Measurements from ENCODE around the gene RINL.

The RINL gene

GRCh38 chr19:38920602-38921419, 42.7 kb upstream of the RINL start:
- Histone ChIP-seq H4K20me1 (ENCODE audit: insufficient read depth) (no peaks in the 10 kb centered on the region), H3K27me3 (ENCODE audit: insufficient read depth, low read depth) (no peaks in the 10 kb centered on the region), H3K36me3 (ENCODE audit: insufficient read depth) (no peaks in the 10 kb centered on the region), H2AFZ (ENCODE audit: low read depth) (no peak overlapping the region), H3K9ac (no peak overlapping the region), H3K4me1 (ENCODE audit: low read depth, poor library complexity, severe bottlenecking) (no peaks in the 10 kb centered on the region), H3K4me3 (IDR thresholded peaks at IDR 0.05; ENCODE audit: insufficient read depth, low read depth, low read length) (no peak overlapping the region), H3K27ac (no peak overlapping the region), H3K4me2 (no peak overlapping the region), H3K79me2 (ENCODE audit: insufficient read depth, low read depth) (no peaks in the 10 kb centered on the region)
- no peak for TF ChIP-seq CTCF (conservative IDR thresholded peaks at IDR 0.05; ENCODE audit: low read depth, low read length)

- Histone ChIP-seq H3K27ac (no peak overlapping the region), H3K4me2 (no peak overlapping the region), H3K9ac (no peak overlapping the region), H3K4me1 (ENCODE audit: low read depth, poor library complexity, severe bottlenecking) (no peaks in the 10 kb centered on the region), H3K79me2 (ENCODE audit: insufficient read depth, low read depth) (no peaks in the 10 kb centered on the region), H3K4me3 (IDR thresholded peaks at IDR 0.05; ENCODE audit: insufficient read depth, low read depth, low read length) (no peak overlapping the region), H3K27me3 (ENCODE audit: insufficient read depth, low read depth) (no peaks in the 10 kb centered on the region), H2AFZ (ENCODE audit: low read depth) (no peak overlapping the region), H4K20me1 (ENCODE audit: insufficient read depth) (no peaks in the 10 kb centered on the region), H3K36me3 (ENCODE audit: insufficient read depth) (no peaks in the 10 kb centered on the region)
- no peak for TF ChIP-seq CTCF (conservative IDR thresholded peaks at IDR 0.05; ENCODE audit: low read depth, low read length)
These were observed 41.9 kb upstream of the RINL start for GRCh38 chr19:38919837-38920601.

DNA sequence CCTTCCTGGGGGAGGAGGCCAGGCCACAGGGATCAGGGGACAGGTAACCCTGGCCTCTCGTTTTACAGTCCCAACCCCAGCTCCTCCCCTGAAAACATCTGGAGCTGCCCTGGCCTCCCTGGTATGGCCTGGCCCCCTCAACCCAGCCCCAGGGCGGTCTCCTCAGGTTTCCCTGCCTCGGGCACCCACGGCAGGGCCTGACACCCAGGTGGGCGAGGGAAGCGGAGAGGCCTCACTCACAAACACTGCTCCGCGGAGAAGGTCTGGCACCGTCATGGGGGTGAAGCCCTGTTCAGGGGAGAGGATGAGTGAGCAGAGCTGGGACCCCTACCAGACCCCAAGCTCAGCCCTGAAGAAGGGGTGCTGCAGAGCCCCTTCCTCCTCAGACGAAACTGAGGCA, 40.5 kb upstream of the RINL start:
- TF ChIP-seq CTCF (conservative IDR thresholded peaks at IDR 0.05; ENCODE audit: low read depth, low read length), result no peak
- no peak overlapping the region for H2AFZ ChIP-seq (ENCODE audit: low read depth)
- no peak overlapping the region for H3K27ac ChIP-seq
- no peak overlapping the region for H3K9ac ChIP-seq
- no peaks in the 10 kb centered on the region for H3K27me3 ChIP-seq (ENCODE audit: insufficient read depth, low read depth)
- H4K20me1 ChIP-seq (ENCODE audit: insufficient read depth), result no peaks in the 10 kb centered on the region
- H3K4me1 ChIP-seq (ENCODE audit: low read depth, poor library complexity, severe bottlenecking), result no peaks in the 10 kb centered on the region
- H3K4me2 ChIP-seq, result no peak overlapping the region
- H3K79me2 ChIP-seq (ENCODE audit: insufficient read depth, low read depth), result no peaks in the 10 kb centered on the region
- no peak overlapping the region for H3K4me3 ChIP-seq (IDR thresholded peaks at IDR 0.05; ENCODE audit: insufficient read depth, low read depth, low read length)
- no peaks in the 10 kb centered on the region for H3K36me3 ChIP-seq (ENCODE audit: insufficient read depth)

DNA sequence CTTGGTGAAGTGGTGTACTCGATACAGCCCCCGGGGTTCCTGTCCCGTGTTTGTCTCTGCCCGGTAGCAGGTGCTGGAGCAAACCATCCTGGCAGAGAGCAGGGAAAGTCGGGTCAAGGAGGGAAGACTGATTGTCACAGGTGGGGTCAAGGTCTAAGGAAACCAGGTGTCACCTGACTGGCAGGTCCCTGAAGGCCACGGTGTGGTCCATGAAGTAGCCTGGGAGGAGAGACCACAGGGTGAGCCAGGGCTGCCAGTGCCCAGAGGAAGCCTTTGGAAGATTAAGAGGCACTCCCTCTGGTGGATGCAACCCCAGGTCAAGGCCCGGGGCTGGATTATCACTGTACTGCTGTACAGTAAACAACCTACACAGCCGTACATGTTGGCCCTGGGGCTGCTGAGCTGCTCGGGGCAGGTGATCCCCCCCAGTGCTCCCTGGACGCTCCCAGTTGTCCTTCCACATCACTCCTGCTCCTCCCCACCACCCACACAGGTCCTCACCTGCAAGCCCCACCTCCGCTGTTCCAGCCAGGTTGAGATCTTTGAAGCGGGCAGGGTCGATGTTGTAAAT, 39.9 kb upstream of the RINL start:
- no peak overlapping the region for H3K27ac ChIP-seq
- no peak for TF ChIP-seq CTCF (conservative IDR thresholded peaks at IDR 0.05; ENCODE audit: low read depth, low read length)
- no peaks in the 10 kb centered on the region for H3K79me2 ChIP-seq (ENCODE audit: insufficient read depth, low read depth)
- no peak overlapping the region for H2AFZ ChIP-seq (ENCODE audit: low read depth)
- no peaks in the 10 kb centered on the region for H3K4me1 ChIP-seq (ENCODE audit: low read depth, poor library complexity, severe bottlenecking)
- H3K4me2 ChIP-seq, result no peak overlapping the region
- no peak overlapping the region for H3K4me3 ChIP-seq (IDR thresholded peaks at IDR 0.05; ENCODE audit: insufficient read depth, low read depth, low read length)
- H3K36me3 ChIP-seq (ENCODE audit: insufficient read depth), result no peaks in the 10 kb centered on the region
- no peaks in the 10 kb centered on the region for H4K20me1 ChIP-seq (ENCODE audit: insufficient read depth)
- no peak overlapping the region for H3K9ac ChIP-seq
- H3K27me3 ChIP-seq (ENCODE audit: insufficient read depth, low read depth), result no peaks in the 10 kb centered on the region
